HG03520 (cell line): ENCODE measurements around the gene VWA1.

Experiments used
- ATAC-seq: cut with Tn5 transposase; IDR thresholded peaks from one replicate; pipeline ENCODE4 v1.9.1; 2021; ENCODE audit warnings: mild to moderate bottlenecking, moderate library complexity; ENCODE audit not compliant: unreplicated experiment

VWA1 gene

GRCh38 chr1:1435106-1435903, at the start of gene VWA1:
Gene VWA1 (plus strand): TSS chr1:1435690. CDS start chr1:1435749, 59 bp downstream.
- ATAC-seq: no peak

GRCh38 chr1:1385931-1386330, 49.6 kb upstream of the VWA1 start:
- ATAC-seq: no peak

- no peak for ATAC-seq
Observed at GRCh38 chr1:1387098-1388077, 48.1 kb upstream of the VWA1 start.

- no peak for ATAC-seq
Observed at GRCh38 chr1:1388078-1388472, 47.4 kb upstream of the VWA1 start.

GRCh38 chr1:1390675-1391074, 44.8 kb upstream of the VWA1 start:
- no peak for ATAC-seq

GRCh38 chr1:1391225-1391624, 44.3 kb upstream of the VWA1 start:
- no peak for ATAC-seq

GRCh38 chr1:1393014-1393413, 42.5 kb upstream of the VWA1 start:
- no peak for ATAC-seq

GRCh38 chr1:1393428-1393827, 42.1 kb upstream of the VWA1 start:
- no peak for ATAC-seq

- ATAC-seq: no peak
Observed at GRCh38 chr1:1394116-1394515, 41.4 kb upstream of the VWA1 start.

GRCh38 chr1:1395166-1395565, 40.3 kb upstream of the VWA1 start:
- no peak for ATAC-seq

- no peak for ATAC-seq
Observed at GRCh38 chr1:1397839-1398523, 37.5 kb upstream of the VWA1 start.

- ATAC-seq: no peak
Observed at GRCh38 chr1:1398677-1399186, 36.8 kb upstream of the VWA1 start.

GRCh38 chr1:1399187-1399871, 36.2 kb upstream of the VWA1 start, which contains the start of gene CCNL2:
Gene CCNL2 (minus strand): TSS chr1:1399335. CDS start chr1:1399306, 29 bp downstream.
- ATAC-seq: peak; percentile 88

GRCh38 chr1:1399872-1400575, 35.5 kb upstream of the VWA1 start:
- ATAC-seq: no peak

- ATAC-seq: no peak
Observed at GRCh38 chr1:1400576-1401456, 34.7 kb upstream of the VWA1 start.

GRCh38 chr1:1401457-1402010, 34.0 kb upstream of the VWA1 start:
- no peak for ATAC-seq

- ATAC-seq: no peak
Observed at GRCh38 chr1:1402072-1402900, 33.2 kb upstream of the VWA1 start.
